ENCODE results near the gene PARD3B.

DNA sequence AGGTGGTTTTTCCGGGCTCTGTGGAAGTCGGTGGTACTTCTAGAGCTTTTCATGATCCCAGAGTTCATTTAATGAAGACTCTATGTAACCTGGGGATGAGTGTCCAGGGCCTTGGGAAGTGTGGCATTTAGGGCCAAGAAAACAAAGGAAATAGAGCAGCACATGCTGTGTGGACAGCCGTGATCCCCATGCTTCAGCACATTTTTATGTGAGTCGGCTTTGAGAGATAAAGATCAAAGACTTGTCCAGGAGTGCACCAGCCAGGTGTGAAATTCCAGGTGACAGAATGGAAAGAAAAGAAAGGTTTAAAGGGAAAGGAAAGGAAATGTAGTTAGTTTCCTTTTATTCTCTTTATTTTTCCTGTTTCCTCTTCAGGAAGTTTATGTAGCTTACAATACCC, 879.1 kb downstream of the PARD3B start:
- no peak for TF ChIP-seq MYC (IDR thresholded peaks at IDR 0.05; ENCODE audit: low read depth, low read length)
- TF ChIP-seq, protein P1, sequence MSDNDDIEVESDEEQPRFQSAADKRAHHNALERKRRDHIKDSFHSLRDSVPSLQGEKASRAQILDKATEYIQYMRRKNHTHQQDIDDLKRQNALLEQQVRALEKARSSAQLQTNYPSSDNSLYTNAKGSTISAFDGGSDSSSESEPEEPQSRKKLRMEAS (IDR thresholded peaks at IDR 0.05; ENCODE audit: low read depth, low read length) = no peak
- TF ChIP-seq, protein P2, sequence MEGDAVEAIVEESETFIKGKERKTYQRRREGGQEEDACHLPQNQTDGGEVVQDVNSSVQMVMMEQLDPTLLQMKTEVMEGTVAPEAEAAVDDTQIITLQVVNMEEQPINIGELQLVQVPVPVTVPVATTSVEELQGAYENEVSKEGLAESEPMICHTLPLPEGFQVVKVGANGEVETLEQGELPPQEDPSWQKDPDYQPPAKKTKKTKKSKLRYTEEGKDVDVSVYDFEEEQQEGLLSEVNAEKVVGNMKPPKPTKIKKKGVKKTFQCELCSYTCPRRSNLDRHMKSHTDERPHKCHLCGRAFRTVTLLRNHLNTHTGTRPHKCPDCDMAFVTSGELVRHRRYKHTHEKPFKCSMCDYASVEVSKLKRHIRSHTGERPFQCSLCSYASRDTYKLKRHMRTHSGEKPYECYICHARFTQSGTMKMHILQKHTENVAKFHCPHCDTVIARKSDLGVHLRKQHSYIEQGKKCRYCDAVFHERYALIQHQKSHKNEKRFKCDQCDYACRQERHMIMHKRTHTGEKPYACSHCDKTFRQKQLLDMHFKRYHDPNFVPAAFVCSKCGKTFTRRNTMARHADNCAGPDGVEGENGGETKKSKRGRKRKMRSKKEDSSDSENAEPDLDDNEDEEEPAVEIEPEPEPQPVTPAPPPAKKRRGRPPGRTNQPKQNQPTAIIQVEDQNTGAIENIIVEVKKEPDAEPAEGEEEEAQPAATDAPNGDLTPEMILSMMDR (IDR thresholded peaks at IDR 0.05; ENCODE audit: low read depth, low read length) = no peak
